PC-9 (cell line): ENCODE measurements around the gene ARID4B.

Experiments
- CTCF ChIP-seq: fragments of 200-600 bp; sonication (generic); conservative IDR thresholded peaks from 2 replicates; pipeline ENCODE4 v1.6.1; 2017; ENCODE audit warnings: mixed run types, antibody characterized with exemption, mild to moderate bottlenecking, moderate library complexity
- EZH2 ChIP-seq: fragments of 200-600 bp; sonication (generic); IDR thresholded peaks from 2 replicates; pipeline ENCODE4 v1.8.0; 2017; ENCODE audit warnings: antibody characterized with exemption, low read depth

GRCh38 chr1:235129774-235130570 is 198.0 kb downstream of the ARID4B start:
- TF ChIP-seq CTCF = no peak
- no peak for TF ChIP-seq EZH2
